Duodenal mucosa (tissue), 2 donors: Measurements from ENCODE around the gene PSMA8.
"Not testable (repeated sequence)": the region's sequence is repeated elsewhere in the genome, so short reads cannot be mapped to it uniquely, and the experiment has no call there.

Experiments used
- H3K27ac ChIP-seq: one replicate; pipeline ENCODE4 v1.7.0; 2013; ENCODE audit warnings: low read depth, low read length
- H3K27me3 ChIP-seq, 2 donors: one replicate each; pipeline ENCODE4 v1.7.0; 2013; ENCODE audit warnings: low read length in 2 of 2, control low read depth in 1 of 2; ENCODE audit not compliant: insufficient read depth in 2 of 2, control insufficient read depth in 1 of 2
- H3K36me3 ChIP-seq, 2 donors: one replicate each; pipeline ENCODE4 v1.7.0; 2013; ENCODE audit warnings: low read length in 2 of 2, control low read depth in 1 of 2; ENCODE audit not compliant: insufficient read depth in 2 of 2, control insufficient read depth in 1 of 2
- H3K4me1 ChIP-seq, 2 donors: one replicate each; pipeline ENCODE4 v1.7.0; 2013; ENCODE audit warnings: low read length in 2 of 2, control low read depth in 1 of 2; ENCODE audit not compliant: insufficient read depth in 2 of 2, control insufficient read depth in 1 of 2
- H3K4me3 ChIP-seq, 2 donors: one replicate each; pipeline ENCODE4 v1.7.0; 2013; ENCODE audit warnings: low read length in 2 of 2, low read depth in 1 of 2
- H3K9ac ChIP-seq, 2 donors: one replicate each; pipeline ENCODE4 v1.7.0; 2013; ENCODE audit warnings: low read length in 2 of 2, low read depth in 1 of 2
- H3K9me3 ChIP-seq, 2 donors: one replicate each; pipeline ENCODE4 v1.7.0; 2013; ENCODE audit warnings: low read length in 2 of 2, control low read depth in 1 of 2; ENCODE audit not compliant: control insufficient read depth in 1 of 2

Gene PSMA8

GRCh38 chr18:26103579-26103978 lies 30.1 kb upstream of the PSMA8 start:
- H3K9ac ChIP-seq, result no peak overlapping the region

GRCh38 chr18:26104035-26104434 lies 29.6 kb upstream of the PSMA8 start:
- Histone ChIP-seq H3K9ac (no peak overlapping the region), H3K27ac (no peak overlapping the region), H3K4me1 (no peaks in the 10 kb centered on the region), H3K36me3 (no peaks in the 10 kb centered on the region), H3K27me3 (no peaks in the 10 kb centered on the region), H3K9me3 (no peaks in the 10 kb centered on the region), H3K4me3 (no peak overlapping the region)

More at GRCh38 chr18:26103579-26103978, 30.1 kb upstream of the PSMA8 start:
- Histone ChIP-seq H3K27ac (no peak overlapping the region), H3K9me3 (no peaks in the 10 kb centered on the region), H3K4me3 (no peak overlapping the region), H3K27me3 (no peaks in the 10 kb centered on the region), H3K4me1 (no peaks in the 10 kb centered on the region), H3K36me3 (no peaks in the 10 kb centered on the region)

- no peaks in the 10 kb centered on the region for H3K36me3 ChIP-seq
- H3K4me3 ChIP-seq, result no peak overlapping the region
- peaks cover 0 to 4% of the 10 kb centered on the region in 2 donors for H3K27me3 ChIP-seq
- no peaks in the 10 kb centered on the region for H3K4me1 ChIP-seq
- no peaks in the 10 kb centered on the region for H3K9me3 ChIP-seq
- no peak overlapping the region for H3K9ac ChIP-seq
- no peak overlapping the region for H3K27ac ChIP-seq
Observed at GRCh38 chr18:26119246-26119645, 14.4 kb upstream of the PSMA8 start.

- Histone ChIP-seq H3K36me3 (no peaks in the 10 kb centered on the region), H3K9me3 (no peaks in the 10 kb centered on the region), H3K27me3 (peaks cover 0 to 4% of the 10 kb centered on the region in 2 donors), H3K9ac (no peak overlapping the region), H3K27ac (no peak overlapping the region), H3K4me3 (no peak overlapping the region), H3K4me1 (no peaks in the 10 kb centered on the region)
Observed at GRCh38 chr18:26121476-26121875, 12.2 kb upstream of the PSMA8 start.

- not testable (repeated sequence) for H3K27me3 ChIP-seq, H3K27ac ChIP-seq, H3K9ac ChIP-seq, H3K36me3 ChIP-seq, H3K4me1 ChIP-seq, H3K4me3 ChIP-seq, H3K9me3 ChIP-seq
Observed at GRCh38 chr18:26121994-26122393, 11.7 kb upstream of the PSMA8 start.

GRCh38 chr18:26127786-26128185 lies 5.9 kb upstream of the PSMA8 start:
- no peak overlapping the region for H3K4me3 ChIP-seq
- H3K9me3 ChIP-seq, result no peaks in the 10 kb centered on the region
- H3K36me3 ChIP-seq, result no peaks in the 10 kb centered on the region
- no peak overlapping the region for H3K9ac ChIP-seq
- H3K4me1 ChIP-seq, result no peaks in the 10 kb centered on the region
- H3K27me3 ChIP-seq, result no peaks in the 10 kb centered on the region
- no peak overlapping the region for H3K27ac ChIP-seq

- H3K9me3 ChIP-seq, H3K4me3 ChIP-seq, H3K4me1 ChIP-seq, H3K36me3 ChIP-seq, H3K27me3 ChIP-seq, H3K9ac ChIP-seq, H3K27ac ChIP-seq: not testable (repeated sequence)
Observed at GRCh38 chr18:26128192-26128591, 5.5 kb upstream of the PSMA8 start.

- Histone ChIP-seq H3K27ac (no peak overlapping the region), H3K4me1 (no peaks in the 10 kb centered on the region), H3K4me3 (peak overlapping the region in 1 of 2 donors; percentile 55), H3K27me3 (no peaks in the 10 kb centered on the region), H3K36me3 (no peaks in the 10 kb centered on the region), H3K9ac (no peak overlapping the region), H3K9me3 (no peaks in the 10 kb centered on the region)
Observed at GRCh38 chr18:26134107-26134506, 438 bp downstream of the PSMA8 start.

- Histone ChIP-seq H3K4me3 (no peak overlapping the region), H3K4me1 (no peaks in the 10 kb centered on the region), H3K36me3 (no peaks in the 10 kb centered on the region), H3K9me3 (no peaks in the 10 kb centered on the region), H3K27me3 (no peaks in the 10 kb centered on the region), H3K9ac (no peak overlapping the region), H3K27ac (no peak overlapping the region)
Observed at GRCh38 chr18:26135548-26135947, 1.9 kb downstream of the PSMA8 start.

GRCh38 chr18:26157326-26157725 lies 23.7 kb downstream of the PSMA8 start:
- no peaks in the 10 kb centered on the region for H3K36me3 ChIP-seq
- no peak overlapping the region for H3K9ac ChIP-seq
- H3K27ac ChIP-seq, result no peak overlapping the region
- H3K4me3 ChIP-seq, result no peak overlapping the region
- no peaks in the 10 kb centered on the region for H3K4me1 ChIP-seq
- H3K9me3 ChIP-seq, result no peaks in the 10 kb centered on the region
- H3K27me3 ChIP-seq, result no peaks in the 10 kb centered on the region

- H3K9me3 ChIP-seq, result no peaks in the 10 kb centered on the region
- H3K4me1 ChIP-seq, result no peaks in the 10 kb centered on the region
- H3K36me3 ChIP-seq, result no peaks in the 10 kb centered on the region
- H3K27me3 ChIP-seq, result no peaks in the 10 kb centered on the region
- no peak overlapping the region for H3K27ac ChIP-seq
- H3K9ac ChIP-seq, result no peak overlapping the region
- H3K4me3 ChIP-seq, result no peak overlapping the region
Observed at GRCh38 chr18:26159353-26159752, 25.7 kb downstream of the PSMA8 start.
